K562 (cell line): ENCODE results near the gene NUDCD3.

Experiments used
- CEBPB ChIP-seq: fragments of 450-650 bp; IDR thresholded peaks from 2 replicates; pipeline ENCODE4 v1.6.1; 2016; ENCODE audit warnings: missing genetic modification characterization, missing compliant biosample characterization
- ETS2 ChIP-seq: IDR thresholded peaks from 2 replicates; pipeline ENCODE4 v1.6.1; 2016; ENCODE audit warnings: borderline replicate concordance, missing genetic modification characterization, mild to moderate bottlenecking, moderate library complexity, missing compliant biosample characterization; ENCODE audit not compliant: poor library complexity, severe bottlenecking
- EZH2 ChIP-seq: IDR thresholded peaks from 2 replicates; pipeline ENCODE4 v1.6.1; 2012; ENCODE audit warnings: low read depth, mild to moderate bottlenecking, inconsistent platforms, low read length, borderline replicate concordance
- PTTG1 ChIP-seq: fragments of 450-650 bp; IDR thresholded peaks from 2 replicates; pipeline ENCODE4 v1.6.1; 2016; ENCODE audit warnings: low read depth, mild to moderate bottlenecking, missing genetic modification characterization, missing compliant biosample characterization
- RBM34 ChIP-seq: fragments of 200-400 bp; formaldehyde crosslinking; IDR thresholded peaks from 2 replicates; pipeline ENCODE4 v1.6.1; 2018; ENCODE audit warnings: low read length, borderline replicate concordance; ENCODE audit not compliant: insufficient read depth
- SIRT6 ChIP-seq: IDR thresholded peaks from one replicate; pipeline ENCODE4 v1.6.1; 2012; ENCODE audit warnings: low read depth, mild to moderate bottlenecking, control low read depth, inconsistent platforms, low read length, moderate library complexity
- STAG1 ChIP-seq: sonication (generic); formaldehyde crosslinking; IDR thresholded peaks from 2 replicates; pipeline ENCODE4 v1.5.0; 2020; ENCODE audit warnings: missing genetic modification reagents, borderline replicate concordance
- STAT5A ChIP-seq: IDR thresholded peaks from 2 replicates; pipeline ENCODE4 v1.6.1; 2012; ENCODE audit warnings: low read length, inconsistent platforms, borderline replicate concordance
- ZNF184 ChIP-seq: sonication (generic); formaldehyde crosslinking; IDR thresholded peaks from 2 replicates; pipeline ENCODE4 v1.5.0; 2020; ENCODE audit warnings: missing genetic modification reagents
- TF ChIP-seq, protein P1 (sequence below), 2 experiments: fragments of 450-650 bp; formaldehyde crosslinking in 1 of 2; IDR thresholded peaks; 2 replicates each; pipeline versions ENCODE4 v1.4.0 to v1.6.1; 2014 to 2020; ENCODE audit warnings: mild to moderate bottlenecking in 2 of 2, borderline replicate concordance in 1 of 2, low read depth in 1 of 2

DNA sequence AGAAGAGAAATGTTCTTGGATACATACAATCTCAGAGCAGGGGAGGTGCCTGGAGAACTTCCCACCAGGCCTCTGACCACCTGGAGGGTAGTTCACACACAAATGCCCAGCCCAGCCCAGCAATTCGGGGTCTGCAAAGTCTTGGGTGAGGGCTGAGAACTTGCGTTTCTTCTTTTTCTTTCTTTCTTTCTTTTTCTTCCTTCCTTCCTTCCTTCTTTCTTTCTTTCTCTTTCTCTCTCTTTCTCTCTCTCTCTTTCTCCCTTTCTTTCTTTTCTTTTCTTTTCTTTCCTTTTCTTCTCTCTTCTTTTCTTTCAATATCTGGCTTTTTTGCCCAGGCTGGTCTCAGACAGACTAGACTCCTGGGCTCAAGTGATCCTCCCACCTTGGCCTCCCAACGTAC lies 28.3 kb upstream of the NUDCD3 start:
- no peak for TF ChIP-seq SIRT6
- TF ChIP-seq, protein P1, sequence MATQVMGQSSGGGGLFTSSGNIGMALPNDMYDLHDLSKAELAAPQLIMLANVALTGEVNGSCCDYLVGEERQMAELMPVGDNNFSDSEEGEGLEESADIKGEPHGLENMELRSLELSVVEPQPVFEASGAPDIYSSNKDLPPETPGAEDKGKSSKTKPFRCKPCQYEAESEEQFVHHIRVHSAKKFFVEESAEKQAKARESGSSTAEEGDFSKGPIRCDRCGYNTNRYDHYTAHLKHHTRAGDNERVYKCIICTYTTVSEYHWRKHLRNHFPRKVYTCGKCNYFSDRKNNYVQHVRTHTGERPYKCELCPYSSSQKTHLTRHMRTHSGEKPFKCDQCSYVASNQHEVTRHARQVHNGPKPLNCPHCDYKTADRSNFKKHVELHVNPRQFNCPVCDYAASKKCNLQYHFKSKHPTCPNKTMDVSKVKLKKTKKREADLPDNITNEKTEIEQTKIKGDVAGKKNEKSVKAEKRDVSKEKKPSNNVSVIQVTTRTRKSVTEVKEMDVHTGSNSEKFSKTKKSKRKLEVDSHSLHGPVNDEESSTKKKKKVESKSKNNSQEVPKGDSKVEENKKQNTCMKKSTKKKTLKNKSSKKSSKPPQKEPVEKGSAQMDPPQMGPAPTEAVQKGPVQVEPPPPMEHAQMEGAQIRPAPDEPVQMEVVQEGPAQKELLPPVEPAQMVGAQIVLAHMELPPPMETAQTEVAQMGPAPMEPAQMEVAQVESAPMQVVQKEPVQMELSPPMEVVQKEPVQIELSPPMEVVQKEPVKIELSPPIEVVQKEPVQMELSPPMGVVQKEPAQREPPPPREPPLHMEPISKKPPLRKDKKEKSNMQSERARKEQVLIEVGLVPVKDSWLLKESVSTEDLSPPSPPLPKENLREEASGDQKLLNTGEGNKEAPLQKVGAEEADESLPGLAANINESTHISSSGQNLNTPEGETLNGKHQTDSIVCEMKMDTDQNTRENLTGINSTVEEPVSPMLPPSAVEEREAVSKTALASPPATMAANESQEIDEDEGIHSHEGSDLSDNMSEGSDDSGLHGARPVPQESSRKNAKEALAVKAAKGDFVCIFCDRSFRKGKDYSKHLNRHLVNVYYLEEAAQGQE (IDR thresholded peaks at IDR 0.05; ENCODE audit: borderline replicate concordance): no peak
- TF ChIP-seq, protein P1 (CRISPR knock-in tag; IDR thresholded peaks at IDR 0.05; ENCODE audit: low read depth): no peak
- TF ChIP-seq CEBPB (tag): no peak
- no peak for TF ChIP-seq ETS2 (tag)
- TF ChIP-seq EZH2: no peak
- TF ChIP-seq ZNF184 (CRISPR knock-in tag): no peak
- TF ChIP-seq RBM34: no peak
- no peak for TF ChIP-seq STAG1 (CRISPR knock-in tag)
- no peak for TF ChIP-seq STAT5A
- TF ChIP-seq PTTG1: no peak
